Measurements from ENCODE around the gene GALNTL6. TPM values are rescaled to one million over a fixed set of nuclear protein-coding genes. Genes with fewer than 3 reads are reported as not detected.
"Not testable (repeated sequence)": the region's sequence is repeated elsewhere in the genome, so short reads cannot be mapped to it uniquely, and the experiment has no call there.

Gene GALNTL6
- total RNA-seq, 1 donor from 2014 or later: 0.61 TPM

DNA sequence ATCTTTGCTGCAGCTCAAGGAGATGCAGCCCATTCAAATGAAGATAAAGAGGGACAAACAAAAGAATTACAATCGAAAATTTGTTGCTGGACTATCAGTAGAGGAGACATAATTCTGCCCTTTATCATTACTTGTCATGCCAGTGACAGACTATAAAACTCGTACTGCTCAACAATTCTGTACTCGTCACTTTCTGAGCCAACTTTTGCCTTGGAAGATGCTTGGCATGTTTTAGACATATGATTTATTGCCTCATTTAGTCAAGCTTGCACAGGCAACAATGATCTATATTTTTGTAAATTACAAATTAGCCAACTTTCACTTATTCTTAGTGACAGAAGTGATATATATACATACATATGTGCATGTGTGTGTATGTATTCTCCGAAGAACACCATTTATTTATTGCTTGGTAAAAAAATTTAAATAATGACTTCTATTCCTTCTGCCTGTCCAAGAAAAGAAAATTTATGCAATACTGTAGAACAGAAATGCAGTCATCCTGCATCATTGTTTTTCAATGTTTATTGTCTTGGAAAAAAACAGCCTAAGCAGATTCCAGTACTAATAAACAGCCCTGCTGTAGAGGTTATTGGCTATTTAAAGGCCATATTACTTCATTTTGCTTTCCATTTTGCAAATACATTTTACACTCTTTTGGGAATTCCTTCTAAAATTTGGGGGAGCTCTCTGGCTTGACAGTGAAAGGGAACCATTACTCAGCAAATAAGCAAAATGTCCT lies 980.5 kb downstream of the GALNTL6 start:
- H3K36me3 ChIP-seq (ENCODE audit: insufficient read depth, low read length): no peaks in the 10 kb centered on the region
- Mint-ChIP-seq H3K27ac (ENCODE audit: unreplicated experiment) (no peak overlapping the region), H3K9me3 (ENCODE audit: unreplicated experiment) (no peaks in the 10 kb centered on the region), H3K4me1 (ENCODE audit: low read depth, unreplicated experiment) (no peaks in the 10 kb centered on the region), H3K4me3 (ENCODE audit: unreplicated experiment) (no peak overlapping the region), H3K27me3 (ENCODE audit: low read depth, unreplicated experiment) (no peaks in the 10 kb centered on the region), H3K36me3 (ENCODE audit: low read depth, unreplicated experiment) (no peaks in the 10 kb centered on the region)
- H3K4me3 ChIP-seq (ENCODE audit: insufficient read depth, low read depth, low read length): no peak overlapping the region
- TF ChIP-seq, protein P1, sequence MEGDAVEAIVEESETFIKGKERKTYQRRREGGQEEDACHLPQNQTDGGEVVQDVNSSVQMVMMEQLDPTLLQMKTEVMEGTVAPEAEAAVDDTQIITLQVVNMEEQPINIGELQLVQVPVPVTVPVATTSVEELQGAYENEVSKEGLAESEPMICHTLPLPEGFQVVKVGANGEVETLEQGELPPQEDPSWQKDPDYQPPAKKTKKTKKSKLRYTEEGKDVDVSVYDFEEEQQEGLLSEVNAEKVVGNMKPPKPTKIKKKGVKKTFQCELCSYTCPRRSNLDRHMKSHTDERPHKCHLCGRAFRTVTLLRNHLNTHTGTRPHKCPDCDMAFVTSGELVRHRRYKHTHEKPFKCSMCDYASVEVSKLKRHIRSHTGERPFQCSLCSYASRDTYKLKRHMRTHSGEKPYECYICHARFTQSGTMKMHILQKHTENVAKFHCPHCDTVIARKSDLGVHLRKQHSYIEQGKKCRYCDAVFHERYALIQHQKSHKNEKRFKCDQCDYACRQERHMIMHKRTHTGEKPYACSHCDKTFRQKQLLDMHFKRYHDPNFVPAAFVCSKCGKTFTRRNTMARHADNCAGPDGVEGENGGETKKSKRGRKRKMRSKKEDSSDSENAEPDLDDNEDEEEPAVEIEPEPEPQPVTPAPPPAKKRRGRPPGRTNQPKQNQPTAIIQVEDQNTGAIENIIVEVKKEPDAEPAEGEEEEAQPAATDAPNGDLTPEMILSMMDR (IDR thresholded peaks at IDR 0.05; ENCODE audit: insufficient read depth, low read depth, low read length): no peak
- no peak for TF ChIP-seq EZH2 (IDR thresholded peaks at IDR 0.05; ENCODE audit: insufficient read depth, low read length)
- H2AFZ ChIP-seq (ENCODE audit: low read depth, low read length): no peak overlapping the region
- H3K9ac ChIP-seq (ENCODE audit: low read length): no peak overlapping the region
- no peak overlapping the region for H3K27ac ChIP-seq (ENCODE audit: low read depth, low read length)
- H3K4me1 ChIP-seq (ENCODE audit: insufficient read depth, low read length): no peaks in the 10 kb centered on the region
- H4K20me1 ChIP-seq (ENCODE audit: insufficient read depth, low read length): no peaks in the 10 kb centered on the region
- no peak for FAIRE-seq
- H3K27me3 ChIP-seq (ENCODE audit: insufficient read depth, low read length): no peaks in the 10 kb centered on the region
- H3K9me3 ChIP-seq (ENCODE audit: insufficient read depth, low read depth, low read length): no peaks in the 10 kb centered on the region
- no peak overlapping the region for H3K4me2 ChIP-seq (ENCODE audit: low read length)
- DNase-seq (ENCODE audit: low read depth): no peak
- no peaks in the 10 kb centered on the region for H3K79me2 ChIP-seq (ENCODE audit: insufficient read depth, low read length)

DNA sequence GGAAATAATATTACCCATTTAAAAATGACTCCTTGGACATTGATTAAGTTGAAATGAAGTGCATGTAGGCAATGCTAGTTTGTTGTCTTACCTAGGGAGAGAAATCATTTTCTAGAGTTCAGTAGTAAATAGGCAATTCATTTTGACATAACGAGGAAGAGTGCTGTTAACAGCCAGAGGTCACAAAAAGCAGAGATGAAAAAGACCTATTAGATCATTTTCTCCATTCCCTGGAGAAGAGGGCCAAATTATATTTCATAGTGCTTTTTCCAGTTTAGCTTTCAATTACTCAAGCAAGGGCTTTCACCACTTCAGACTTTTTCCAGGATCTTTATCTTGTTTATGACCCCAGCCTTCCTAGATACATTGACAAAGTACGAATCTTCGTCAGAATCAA lies 981.1 kb downstream of the GALNTL6 start:
- no peaks in the 10 kb centered on the region for H3K36me3 ChIP-seq (ENCODE audit: insufficient read depth, low read length)
- no peak for TF ChIP-seq EZH2 (IDR thresholded peaks at IDR 0.05; ENCODE audit: insufficient read depth, low read length)
- TF ChIP-seq, protein P1 (IDR thresholded peaks at IDR 0.05; ENCODE audit: insufficient read depth, low read depth, low read length): no peak
- H2AFZ ChIP-seq (ENCODE audit: low read depth, low read length): no peak overlapping the region
- Mint-ChIP-seq H3K4me3 (ENCODE audit: unreplicated experiment) (no peak overlapping the region), H3K27ac (ENCODE audit: unreplicated experiment) (no peak overlapping the region), H3K9me3 (ENCODE audit: unreplicated experiment) (no peaks in the 10 kb centered on the region), H3K4me1 (ENCODE audit: low read depth, unreplicated experiment) (no peaks in the 10 kb centered on the region), H3K27me3 (ENCODE audit: low read depth, unreplicated experiment) (no peaks in the 10 kb centered on the region), H3K36me3 (ENCODE audit: low read depth, unreplicated experiment) (no peaks in the 10 kb centered on the region)
- FAIRE-seq (no peak), DNase-seq (ENCODE audit: low read depth) (no peak)
- no peaks in the 10 kb centered on the region for H4K20me1 ChIP-seq (ENCODE audit: insufficient read depth, low read length)
- H3K4me2 ChIP-seq (ENCODE audit: low read length): no peak overlapping the region
- no peaks in the 10 kb centered on the region for H3K27me3 ChIP-seq (ENCODE audit: insufficient read depth, low read length)
- no peaks in the 10 kb centered on the region for H3K79me2 ChIP-seq (ENCODE audit: insufficient read depth, low read length)
- no peaks in the 10 kb centered on the region for H3K4me1 ChIP-seq (ENCODE audit: insufficient read depth, low read length)
- H3K9ac ChIP-seq (ENCODE audit: low read length): no peak overlapping the region
- no peak overlapping the region for H3K4me3 ChIP-seq (ENCODE audit: insufficient read depth, low read depth, low read length)
- H3K9me3 ChIP-seq (ENCODE audit: insufficient read depth, low read depth, low read length): no peaks in the 10 kb centered on the region
- H3K27ac ChIP-seq (ENCODE audit: low read depth, low read length): no peak overlapping the region

DNA sequence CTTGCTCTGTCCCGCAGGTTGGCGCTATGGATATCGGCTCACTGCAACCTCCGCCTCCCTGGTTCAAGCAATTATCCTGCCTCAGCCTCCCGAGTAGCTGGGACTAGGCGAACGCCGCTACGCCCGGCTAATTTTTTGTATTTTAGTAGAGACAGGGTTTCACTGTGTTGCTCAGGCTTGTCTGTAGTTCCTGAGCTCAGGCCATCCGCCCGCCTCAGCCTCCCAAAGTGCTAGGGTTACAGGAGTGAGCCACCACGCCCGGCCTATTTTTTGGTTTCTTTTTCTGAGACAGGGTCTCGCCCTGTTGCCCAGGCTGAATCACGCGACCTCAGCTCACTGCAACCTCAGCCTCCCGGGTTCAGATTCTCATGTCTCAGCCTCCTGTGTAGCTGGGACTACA lies 984.1 kb downstream of the GALNTL6 start:
- not testable (repeated sequence) for H3K27ac Mint-ChIP-seq (ENCODE audit: unreplicated experiment); H3K4me1 ChIP-seq (ENCODE audit: insufficient read depth, low read length); H3K9ac ChIP-seq (ENCODE audit: low read length); H3K27me3 ChIP-seq (ENCODE audit: insufficient read depth, low read length); FAIRE-seq; H3K4me1 Mint-ChIP-seq (ENCODE audit: low read depth, unreplicated experiment); H3K36me3 Mint-ChIP-seq (ENCODE audit: low read depth, unreplicated experiment); H4K20me1 ChIP-seq (ENCODE audit: insufficient read depth, low read length); H3K27me3 Mint-ChIP-seq (ENCODE audit: low read depth, unreplicated experiment); H3K4me3 Mint-ChIP-seq (ENCODE audit: unreplicated experiment); H3K27ac ChIP-seq (ENCODE audit: low read depth, low read length); H3K79me2 ChIP-seq (ENCODE audit: insufficient read depth, low read length); H2AFZ ChIP-seq (ENCODE audit: low read depth, low read length); H3K9me3 Mint-ChIP-seq (ENCODE audit: unreplicated experiment); H3K9me3 ChIP-seq (ENCODE audit: insufficient read depth, low read depth, low read length); DNase-seq (ENCODE audit: low read depth); H3K36me3 ChIP-seq (ENCODE audit: insufficient read depth, low read length); H3K4me2 ChIP-seq (ENCODE audit: low read length); H3K4me3 ChIP-seq (ENCODE audit: insufficient read depth, low read depth, low read length)
